ENCODE measurements around the gene SMAGP.
"Not testable (repeated sequence)": the region's sequence is repeated elsewhere in the genome, so short reads cannot be mapped to it uniquely, and the experiment has no call there.

Gene SMAGP

GRCh38 chr12:51229116-51229809 is 41.0 kb downstream of the SMAGP start:
- DNase-seq (ENCODE audit: low read depth, low spot score) = no peak
- H3K4me3 ChIP-seq (ENCODE audit: low read depth, low read length) = no peak overlapping the region
- CTCF ChIA-PET = interaction anchor here (0.6 to 2.6 kb wide), 4 partner anchors 11 to 112 kb away, joined by 4 to 10 read pairs (median 7); partner anchors contain the start of gene POU6F1
- TF ChIP-seq CTCF (IDR thresholded peaks at IDR 0.05; ENCODE audit: insufficient read depth, low read length, missing control alignments) = no peak
- POLR2A ChIA-PET = no interaction called here

GRCh38 chr12:51227962-51228361 is 42.3 kb downstream of the SMAGP start:
- DNase-seq (ENCODE audit: low read depth, low spot score) = no peak
- no peak for TF ChIP-seq CTCF (IDR thresholded peaks at IDR 0.05; ENCODE audit: insufficient read depth, low read length, missing control alignments)
- H3K4me3 ChIP-seq (ENCODE audit: low read depth, low read length) = no peak overlapping the region
- ChIA-PET CTCF (interaction anchor here (1.0 kb wide), 1 partner anchor 113 kb away, joined by 5 read pairs; no protein-coding TSS in a partner anchor), POLR2A (interaction anchor here (0.7 kb wide), 1 partner anchor 206 kb away, joined by 3 read pairs; no protein-coding TSS in a partner anchor)

GRCh38 chr12:51227112-51227511 is 43.1 kb downstream of the SMAGP start:
- POLR2A ChIA-PET = interaction anchor here (0.7 kb wide), 1 partner anchor 205 kb away, joined by 3 read pairs; no protein-coding TSS in a partner anchor
- CTCF ChIA-PET; DNase-seq (ENCODE audit: low read depth, low spot score): not testable (repeated sequence)

GRCh38 chr12:51225771-51226170 is 44.4 kb downstream of the SMAGP start:
- no peak overlapping the region for H3K4me3 ChIP-seq (ENCODE audit: low read depth, low read length)
- TF ChIP-seq CTCF (IDR thresholded peaks at IDR 0.05; ENCODE audit: insufficient read depth, low read length, missing control alignments) = no peak
- POLR2A ChIA-PET = no interaction called here
- no peak for DNase-seq (ENCODE audit: low read depth, low spot score)
- CTCF ChIA-PET = no interaction called here

More at GRCh38 chr12:51227112-51227511, 43.1 kb downstream of the SMAGP start:
- not testable (repeated sequence) for H3K4me3 ChIP-seq (ENCODE audit: low read depth, low read length)

- DNase-seq (ENCODE audit: low read depth, low spot score) = no peak
- POLR2A ChIA-PET = no interaction called here
- H3K4me3 ChIP-seq (ENCODE audit: low read depth, low read length) = no peak overlapping the region
- TF ChIP-seq CTCF (IDR thresholded peaks at IDR 0.05; ENCODE audit: insufficient read depth, low read length, missing control alignments) = no peak
- CTCF ChIA-PET = no interaction called here
Measured at GRCh38 chr12:51225234-51225633, 45.0 kb downstream of the SMAGP start.

GRCh38 chr12:51224625-51225024 is 45.6 kb downstream of the SMAGP start:
- ChIA-PET POLR2A (no interaction called here), CTCF (no interaction called here)
- H3K4me3 ChIP-seq (ENCODE audit: low read depth, low read length) = no peak overlapping the region
- DNase-seq (ENCODE audit: low read depth, low spot score) = no peak
- no peak for TF ChIP-seq CTCF (IDR thresholded peaks at IDR 0.05; ENCODE audit: insufficient read depth, low read length, missing control alignments)

- TF ChIP-seq CTCF (IDR thresholded peaks at IDR 0.05; ENCODE audit: insufficient read depth, low read length, missing control alignments) = no peak
- no peak for DNase-seq (ENCODE audit: low read depth, low spot score)
- POLR2A ChIA-PET = no interaction called here
- CTCF ChIA-PET = interaction anchor here (0.9 kb wide), 1 partner anchor 119 kb away, joined by 3 read pairs; no protein-coding TSS in a partner anchor
- H3K4me3 ChIP-seq (ENCODE audit: low read depth, low read length) = no peak overlapping the region
Measured at GRCh38 chr12:51222461-51222860, 47.8 kb downstream of the SMAGP start.

- CTCF ChIA-PET = interaction anchor here (0.6 kb wide), 1 partner anchor 10 kb away, joined by 3 read pairs; no protein-coding TSS in a partner anchor
- POLR2A ChIA-PET = not testable (repeated sequence)
Measured at GRCh38 chr12:51219857-51220256, 50.4 kb downstream of the SMAGP start.

More at GRCh38 chr12:51219857-51220256, 50.4 kb downstream of the SMAGP start:
- not testable (repeated sequence) for H3K4me3 ChIP-seq (ENCODE audit: low read depth, low read length); DNase-seq (ENCODE audit: low read depth, low spot score)
